IgD-negative memory B cell (primary cell): ENCODE data around the gene ASB4. TPM values are rescaled to one million over a fixed set of nuclear protein-coding genes. Genes with fewer than 3 reads are reported as not detected.
A peak's percentile ranks its signal among the peaks of the same experiment; 100 is the strongest.

Experiments used
- H3K27ac Mint-ChIP-seq, 3 donors: one replicate each; pipeline ENCODE4 v1.8.0; 2020 to 2022; ENCODE audit warnings: mild to moderate bottlenecking in 3 of 3, mixed read lengths in 3 of 3, moderate library complexity in 1 of 3
- H3K27me3 Mint-ChIP-seq: one replicate; pipeline ENCODE4 v1.8.0; 2021; ENCODE audit warnings: mixed read lengths
- H3K36me3 Mint-ChIP-seq: one replicate; pipeline ENCODE4 v1.8.0; 2020; ENCODE audit warnings: mild to moderate bottlenecking, mixed read lengths
- H3K4me1 Mint-ChIP-seq, 3 donors: one replicate each; pipeline ENCODE4 v1.8.0; 2020 to 2022; ENCODE audit warnings: mixed read lengths in 3 of 3, mild to moderate bottlenecking in 1 of 3
- H3K4me3 Mint-ChIP-seq, 4 donors: one replicate each; pipeline ENCODE4 v1.8.0; 2020 to 2022; ENCODE audit warnings: mild to moderate bottlenecking in 4 of 4, mixed read lengths in 4 of 4, moderate library complexity in 3 of 4
- H3K9me3 Mint-ChIP-seq, 3 donors: one replicate each; pipeline ENCODE4 v1.8.0; 2020 to 2021; ENCODE audit warnings: mixed read lengths in 3 of 3, mild to moderate bottlenecking in 1 of 3
- polyA plus RNA-seq: library from polyadenylated mRNA; unstranded; fragments of 300-500 nt; fragmentation: Illumina TruSeq; gene quantifications from one replicate; pipeline ENCODE4 v1.2.3, GENCODE V29; 2021

ASB4 gene
- polyA plus RNA-seq, 1 donor from 2014 or later: not detected

GRCh38 chr7:95583834-95584621 is 98.3 kb downstream of the ASB4 start:
- Mint-ChIP-seq H3K4me3 (no peak overlapping the region), H3K4me1 (peaks cover 0 to 4% (median under 1%) of the 10 kb centered on the region in 3 donors), H3K27ac (no peak overlapping the region), H3K9me3 (peaks cover 0 to 2% (median 0%) of the 10 kb centered on the region in 3 donors), H3K27me3 (no peaks in the 10 kb centered on the region), H3K36me3 (no peaks in the 10 kb centered on the region)

DNA sequence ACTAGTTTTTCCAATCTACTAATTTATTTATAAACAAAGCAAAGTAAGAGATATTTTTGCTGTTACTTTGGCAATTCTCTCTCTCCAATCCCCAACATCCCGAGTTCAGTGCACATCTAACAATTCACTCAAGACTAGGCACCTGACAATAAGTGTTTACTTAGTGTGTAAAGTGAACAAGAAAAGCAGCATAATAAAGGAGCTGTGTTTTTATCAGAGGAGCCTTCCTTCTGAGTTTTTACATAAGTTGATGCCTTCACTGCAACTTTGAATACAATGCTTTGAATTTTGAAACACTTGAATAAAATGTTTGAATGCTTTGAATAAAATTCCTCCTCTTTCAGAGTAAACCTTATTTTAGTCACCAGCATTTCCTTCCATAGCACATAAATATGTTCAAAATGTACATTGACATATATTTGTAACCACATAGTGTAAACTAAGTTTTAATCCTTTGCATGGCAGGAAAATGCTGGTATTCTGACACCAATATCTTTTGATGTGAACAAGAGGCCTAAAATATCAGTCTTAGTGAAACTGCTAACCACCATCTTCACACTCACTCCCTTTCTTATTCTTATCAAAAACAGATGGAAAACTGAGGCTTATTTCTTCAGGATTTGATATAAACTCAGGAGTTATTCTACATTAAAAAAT is 99.2 kb downstream of the ASB4 start:
- peaks cover 0 to 4% (median 4%) of the 10 kb centered on the region in 3 donors for H3K4me1 Mint-ChIP-seq
- H3K9me3 Mint-ChIP-seq: peaks cover 0 to 3% (median 0%) of the 10 kb centered on the region in 3 donors
- no peak overlapping the region for H3K27ac Mint-ChIP-seq
- no peak overlapping the region for H3K4me3 Mint-ChIP-seq
- no peaks in the 10 kb centered on the region for H3K27me3 Mint-ChIP-seq
- no peaks in the 10 kb centered on the region for H3K36me3 Mint-ChIP-seq

DNA sequence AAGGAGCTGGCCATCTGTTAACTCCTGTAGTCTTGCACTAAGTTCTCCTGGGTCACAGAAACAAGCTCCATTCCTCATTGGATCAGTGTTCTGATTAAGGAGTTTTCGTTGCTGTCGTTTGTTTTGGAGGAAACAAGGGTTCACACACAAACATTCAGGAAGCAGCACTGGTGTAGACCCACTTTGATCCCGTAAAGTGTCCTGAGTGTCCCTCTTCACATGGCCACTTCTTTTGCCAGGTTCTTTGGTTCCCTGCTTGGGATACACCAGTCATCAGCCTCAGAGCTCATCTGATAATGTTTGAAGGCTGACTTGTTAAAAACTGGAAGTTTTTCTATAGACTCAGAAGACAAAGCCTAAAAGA is 99.7 kb downstream of the ASB4 start:
- H3K4me3 Mint-ChIP-seq: no peak overlapping the region
- peaks cover 0 to 5% (median 4%) of the 10 kb centered on the region in 3 donors for H3K4me1 Mint-ChIP-seq
- no peaks in the 10 kb centered on the region for H3K36me3 Mint-ChIP-seq
- no peaks in the 10 kb centered on the region for H3K27me3 Mint-ChIP-seq
- no peak overlapping the region for H3K27ac Mint-ChIP-seq
- H3K9me3 Mint-ChIP-seq: peaks cover 0 to 3% (median 0%) of the 10 kb centered on the region in 3 donors

- H3K4me3 Mint-ChIP-seq: no peak overlapping the region
- H3K27me3 Mint-ChIP-seq: no peaks in the 10 kb centered on the region
- H3K27ac Mint-ChIP-seq: no peak overlapping the region
- peaks cover 0 to 10% (median 4%) of the 10 kb centered on the region in 3 donors for H3K4me1 Mint-ChIP-seq
- H3K9me3 Mint-ChIP-seq: peaks cover 0 to 3% (median 0%) of the 10 kb centered on the region in 3 donors
- H3K36me3 Mint-ChIP-seq: no peaks in the 10 kb centered on the region
Observed at GRCh38 chr7:95586951-95587301, 101.2 kb downstream of the ASB4 start.

GRCh38 chr7:95589031-95589430 is 103.3 kb downstream of the ASB4 start:
- Mint-ChIP-seq H3K4me1 (peaks cover 0 to 10% (median 4%) of the 10 kb centered on the region in 3 donors), H3K9me3 (peaks cover 0 to 3% (median 0%) of the 10 kb centered on the region in 3 donors), H3K27ac (peak overlapping the region in 1 of 3 donors; percentile 58), H3K4me3 (no peak overlapping the region), H3K27me3 (no peaks in the 10 kb centered on the region), H3K36me3 (no peaks in the 10 kb centered on the region)

- H3K4me1 Mint-ChIP-seq: peaks cover 0 to 10% (median 4%) of the 10 kb centered on the region in 3 donors
- no peaks in the 10 kb centered on the region for H3K27me3 Mint-ChIP-seq
- no peak overlapping the region for H3K4me3 Mint-ChIP-seq
- no peaks in the 10 kb centered on the region for H3K36me3 Mint-ChIP-seq
- no peak overlapping the region for H3K27ac Mint-ChIP-seq
- peaks cover 0 to 1% (median 0%) of the 10 kb centered on the region in 3 donors for H3K9me3 Mint-ChIP-seq
Observed at GRCh38 chr7:95589766-95590165, 104.0 kb downstream of the ASB4 start.

Other genes with a start within 250 kb of the ASB4 start
- not detected for gene PON1, start 161.4 kb upstream of the ASB4 start, polyA plus RNA-seq
- not detected for gene PON3, start 89.6 kb upstream of the ASB4 start, polyA plus RNA-seq
- gene PON2, start 50.9 kb upstream of the ASB4 start, polyA plus RNA-seq: 1.7 TPM
- gene PDK4, start 110.6 kb downstream of the ASB4 start, polyA plus RNA-seq: not detected